ENCODE results near the gene COL10A1.

Gene COL10A1

DNA sequence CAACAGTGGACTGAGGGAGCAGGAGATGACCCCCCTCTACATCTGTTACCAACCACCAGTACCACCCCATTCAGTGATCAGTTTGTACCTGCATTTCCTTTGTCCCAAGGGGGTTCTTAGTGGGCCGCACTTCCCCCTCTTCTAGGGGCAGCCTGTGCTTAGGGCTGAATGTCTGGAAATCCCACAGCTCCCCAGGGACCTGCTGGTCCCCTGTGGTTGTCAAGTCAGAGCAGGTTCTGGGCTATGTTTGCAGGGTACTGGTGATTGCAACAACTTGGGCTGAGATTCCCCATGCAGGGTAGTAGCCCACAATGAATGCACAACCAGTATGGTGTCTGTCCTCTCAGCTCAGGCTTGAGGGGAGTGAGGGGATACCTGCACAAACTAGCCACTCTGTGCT, 39.7 kb upstream of the COL10A1 start:
- no peak overlapping the region for H3K27ac ChIP-seq
- TF ChIP-seq, protein P1, sequence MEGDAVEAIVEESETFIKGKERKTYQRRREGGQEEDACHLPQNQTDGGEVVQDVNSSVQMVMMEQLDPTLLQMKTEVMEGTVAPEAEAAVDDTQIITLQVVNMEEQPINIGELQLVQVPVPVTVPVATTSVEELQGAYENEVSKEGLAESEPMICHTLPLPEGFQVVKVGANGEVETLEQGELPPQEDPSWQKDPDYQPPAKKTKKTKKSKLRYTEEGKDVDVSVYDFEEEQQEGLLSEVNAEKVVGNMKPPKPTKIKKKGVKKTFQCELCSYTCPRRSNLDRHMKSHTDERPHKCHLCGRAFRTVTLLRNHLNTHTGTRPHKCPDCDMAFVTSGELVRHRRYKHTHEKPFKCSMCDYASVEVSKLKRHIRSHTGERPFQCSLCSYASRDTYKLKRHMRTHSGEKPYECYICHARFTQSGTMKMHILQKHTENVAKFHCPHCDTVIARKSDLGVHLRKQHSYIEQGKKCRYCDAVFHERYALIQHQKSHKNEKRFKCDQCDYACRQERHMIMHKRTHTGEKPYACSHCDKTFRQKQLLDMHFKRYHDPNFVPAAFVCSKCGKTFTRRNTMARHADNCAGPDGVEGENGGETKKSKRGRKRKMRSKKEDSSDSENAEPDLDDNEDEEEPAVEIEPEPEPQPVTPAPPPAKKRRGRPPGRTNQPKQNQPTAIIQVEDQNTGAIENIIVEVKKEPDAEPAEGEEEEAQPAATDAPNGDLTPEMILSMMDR (conservative IDR thresholded peaks at IDR 0.05) = no peak

DNA sequence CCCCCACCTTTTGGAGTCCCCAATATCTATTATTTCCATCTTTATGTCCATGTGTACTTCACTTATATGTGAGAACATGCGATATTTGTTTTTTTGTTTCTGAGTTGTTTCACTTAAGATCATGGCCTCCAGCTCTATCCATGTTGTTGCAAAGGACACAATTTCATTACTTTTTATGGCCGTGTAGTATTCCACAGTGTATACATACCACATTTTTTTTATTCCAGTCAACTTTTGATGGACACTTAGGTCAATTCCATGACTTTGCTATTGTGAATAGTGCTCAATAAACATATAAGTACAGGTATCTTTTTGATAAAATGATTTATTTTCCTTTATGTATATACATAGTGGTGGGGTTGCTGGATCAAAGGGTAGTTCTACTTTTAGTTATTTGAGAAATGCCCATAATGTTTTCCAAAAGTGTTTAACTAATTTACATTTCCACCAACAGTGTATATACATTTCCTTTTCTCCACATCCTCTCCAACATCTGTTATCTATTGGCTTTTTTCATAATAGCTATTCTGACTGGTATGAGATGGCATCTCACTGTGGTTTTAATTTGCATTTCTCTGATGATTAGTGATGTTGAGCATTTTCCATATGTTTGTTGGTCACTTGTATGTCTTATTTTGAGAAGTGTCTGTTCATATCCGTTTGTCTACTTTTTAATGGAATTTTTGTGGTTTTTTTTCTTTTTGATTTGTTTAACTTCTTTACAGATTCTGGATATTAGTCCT, 34.0 kb upstream of the COL10A1 start:
- H3K27ac ChIP-seq = no peak overlapping the region
- TF ChIP-seq, protein P1 (conservative IDR thresholded peaks at IDR 0.05) = no peak

DNA sequence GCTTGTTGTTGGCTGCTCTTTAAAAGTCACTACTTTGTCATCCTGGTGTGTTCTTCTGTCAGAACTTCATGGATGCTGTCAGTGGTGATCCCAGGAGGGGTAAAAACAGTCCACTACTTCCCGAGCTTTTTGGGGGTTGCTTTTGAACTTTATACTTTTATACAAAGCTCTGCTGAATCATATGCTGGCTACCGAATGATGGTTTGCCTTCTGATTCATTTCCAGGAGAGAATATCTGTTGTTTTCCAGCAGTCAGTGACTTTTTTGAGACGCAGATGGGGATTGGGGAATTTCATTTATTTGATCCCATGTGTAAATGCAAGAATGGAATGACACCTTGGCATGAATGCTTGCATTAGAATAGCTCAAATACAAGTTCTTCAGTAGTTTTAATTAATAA, 32.7 kb upstream of the COL10A1 start:
- H3K27ac ChIP-seq = no peak overlapping the region
- TF ChIP-seq, protein P1 (conservative IDR thresholded peaks at IDR 0.05) = no peak

DNA sequence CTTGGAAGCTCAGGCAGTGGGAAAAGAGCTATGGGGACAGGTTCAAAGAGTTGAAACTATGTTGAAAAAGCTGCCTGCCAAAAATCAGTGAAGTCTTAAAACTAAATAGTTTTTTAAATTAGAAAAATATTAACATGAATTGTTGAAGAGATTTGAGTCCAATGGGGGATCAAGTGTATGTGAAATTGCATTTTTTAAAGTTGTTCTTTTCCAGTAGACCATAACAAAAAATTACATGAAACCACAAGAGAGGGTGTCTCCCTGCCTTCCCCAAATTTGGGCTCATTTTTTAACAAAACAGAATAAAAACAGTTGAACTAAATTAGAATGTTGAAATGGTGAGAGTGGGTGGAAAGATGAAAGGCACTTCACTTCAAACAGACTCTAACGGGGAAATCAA, 31.5 kb upstream of the COL10A1 start:
- TF ChIP-seq, protein P1 (conservative IDR thresholded peaks at IDR 0.05) = no peak
- H3K27ac ChIP-seq = no peak overlapping the region

DNA sequence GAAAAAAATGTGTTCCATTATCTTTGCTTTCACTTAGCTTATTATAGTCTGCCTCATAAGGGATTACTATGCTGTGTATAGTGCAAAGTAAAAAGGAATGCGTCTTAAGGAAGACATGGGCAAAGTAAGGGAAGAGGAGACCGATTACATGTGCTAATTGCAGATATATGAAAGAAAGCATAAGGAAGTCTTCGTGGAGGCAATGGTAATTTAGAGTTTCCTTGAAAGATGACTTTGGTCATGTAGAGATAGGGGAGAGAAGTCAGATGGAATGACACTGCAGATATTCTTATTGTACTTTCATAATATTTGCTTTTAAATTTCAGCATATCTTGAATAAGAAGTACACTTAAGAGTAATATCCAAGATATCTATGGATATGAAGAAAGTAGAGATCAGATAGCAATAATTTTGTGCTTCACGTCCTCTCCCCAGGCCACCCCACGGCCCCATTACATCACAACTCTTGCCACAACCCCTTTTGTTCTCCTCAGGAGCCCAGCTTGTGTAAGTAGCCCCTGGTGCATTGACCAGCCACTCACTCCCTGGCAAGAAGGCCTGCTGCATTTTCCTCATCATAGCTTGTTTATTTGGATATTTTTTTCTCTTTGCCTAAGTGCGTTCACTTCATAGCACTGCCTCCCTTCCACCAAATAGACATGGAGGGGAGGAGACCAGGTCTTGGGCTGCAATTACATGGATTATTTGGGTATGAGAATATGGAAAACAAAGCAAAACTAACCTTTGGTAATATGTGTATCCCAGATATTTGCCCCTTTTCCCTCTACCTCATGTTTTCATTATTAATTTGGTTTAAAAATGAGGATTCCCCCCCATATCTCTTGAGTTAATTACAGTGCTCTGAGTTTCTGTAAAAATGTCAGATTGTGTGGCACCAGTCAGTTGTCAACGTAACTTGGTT, 30.7 kb upstream of the COL10A1 start:
- no peak overlapping the region for H3K27ac ChIP-seq
- TF ChIP-seq, protein P1 (conservative IDR thresholded peaks at IDR 0.05) = no peak

DNA sequence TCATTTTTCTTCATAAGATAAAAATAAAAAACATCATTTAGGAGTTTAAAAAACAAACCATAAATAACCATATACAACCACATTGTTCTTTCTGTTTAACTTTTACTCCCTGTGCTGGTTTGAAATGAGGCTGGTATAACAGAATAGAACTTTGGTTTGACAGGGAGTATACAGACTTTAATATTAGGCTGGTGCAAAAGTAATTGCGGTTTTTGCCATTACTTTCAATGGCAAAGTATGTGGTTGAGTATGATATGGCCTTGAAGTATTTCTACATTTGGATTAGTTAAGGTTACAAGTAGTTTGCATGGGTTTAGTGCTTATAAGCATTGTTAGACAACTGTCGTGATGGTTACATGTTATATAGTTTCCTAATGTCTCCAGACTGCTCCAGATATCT, 29.0 kb upstream of the COL10A1 start:
- TF ChIP-seq, protein P1 (conservative IDR thresholded peaks at IDR 0.05) = no peak
- H3K27ac ChIP-seq = no peak overlapping the region

DNA sequence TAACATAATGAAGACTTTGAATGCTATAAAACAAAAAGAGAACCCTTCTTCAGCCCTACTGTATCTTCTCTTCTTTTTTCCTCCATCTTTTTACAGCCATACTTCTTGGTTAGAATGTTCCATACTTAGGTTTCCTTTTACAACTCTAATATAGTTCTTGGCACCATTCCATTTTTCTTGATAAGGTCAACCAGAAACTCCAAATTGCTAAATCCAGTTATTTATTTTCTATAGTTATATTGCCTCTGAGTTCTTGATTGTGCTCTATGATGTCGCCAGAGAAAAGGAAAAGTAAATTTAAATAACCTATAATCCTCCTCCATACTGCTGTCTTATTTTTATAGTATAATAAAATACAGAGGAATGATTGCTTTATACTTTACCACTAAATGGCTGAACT, 26.7 kb upstream of the COL10A1 start:
- H3K27ac ChIP-seq = no peak overlapping the region
- TF ChIP-seq, protein P1 (conservative IDR thresholded peaks at IDR 0.05) = no peak

Data from VCaP (cell line).